GM12892 (cell line): Measurements from ENCODE around the gene CRYZL1.

ENCODE experiments used
- POLR2A ChIP-seq: IDR thresholded peaks from 2 replicates; pipeline ENCODE4 v1.6.1; 2011; ENCODE audit warnings: low read depth, low read length, control low read depth
- POLR2AphosphoS5 ChIP-seq: IDR thresholded peaks from 2 replicates; pipeline ENCODE4 v1.6.1; 2011; ENCODE audit warnings: low read depth, low read length, control low read depth

- TF ChIP-seq POLR2AphosphoS5: no peak
- no peak for TF ChIP-seq POLR2A
Measured at GRCh38 chr21:33682992-33683627, 41.6 kb upstream of the CRYZL1 start.
